Spinal cord (tissue), 10 donors: Measurements from ENCODE around the gene EXOSC9. TPM values are rescaled to one million over a fixed set of nuclear protein-coding genes. Genes with fewer than 3 reads are reported as not detected.

Experiments used
- DNase-seq, 6 donors: peaks; one replicate each; pipeline versions ENCODE4 v3.0.0 to v3.0.0-alpha.2; 2013 to 2015; ENCODE audit warnings: low spot score in 6 of 6, low read depth in 4 of 6
- H3K27ac ChIP-seq: one replicate; pipeline ENCODE4 v1.5.1; 2013; ENCODE audit warnings: low read depth, low read length, control low read depth
- H3K27me3 ChIP-seq: one replicate; pipeline ENCODE4 v1.6.1; 2013; ENCODE audit warnings: low read length; ENCODE audit not compliant: control insufficient read depth, insufficient read depth
- H3K36me3 ChIP-seq: one replicate; pipeline ENCODE4 v1.6.1; 2013; ENCODE audit warnings: low read length; ENCODE audit not compliant: control insufficient read depth, insufficient read depth
- H3K4me1 ChIP-seq: one replicate; pipeline ENCODE4 v1.6.1; 2013; ENCODE audit warnings: low read length; ENCODE audit not compliant: control insufficient read depth, insufficient read depth
- H3K4me3 ChIP-seq: one replicate; pipeline ENCODE4 v1.5.1; 2013; ENCODE audit warnings: low read depth, low read length, control low read depth
- H3K9me3 ChIP-seq: one replicate; pipeline ENCODE4 v1.6.1; 2013; ENCODE audit warnings: low read length; ENCODE audit not compliant: control insufficient read depth, insufficient read depth
- WGBS: methylation state at CpG from one replicate; pipeline ENCODE4 v1.1.5; 2013; ENCODE audit warnings: missing lambda C conversion rate; ENCODE audit not compliant: insufficient coverage; 5-methylcytosine and 5-hydroxymethylcytosine counted together
- polyA plus RNA-seq, 2 donors: library from polyadenylated mRNA; unstranded; fragments of 120-200 nt; gene quantifications; one replicate each; pipeline ENCODE4 v1.2.1, GENCODE V29; 2013; ENCODE audit not compliant: insufficient read length in 2 of 2
- total RNA-seq, 2 donors: library from RNA; depleted of rRNA in 1 of 2; stranded (reverse); fragments of 120-200 nt in 1 of 2; fragments of >200 nt in 1 of 2; gene quantifications; one replicate each; pipeline versions ENCODE4 v1.2.3 to v1.2.4, GENCODE V29; 2013 to 2014
- donor health status: healthy.

Gene EXOSC9
- total and polyA plus RNA-seq, 4 donors, result 27.4 to 34.1 (median 31.7) TPM

- no CpG with 5 or more reads among the region's 1 CpG for WGBS
- no peaks in the 10 kb centered on the region for H3K27me3 ChIP-seq
- no peak overlapping the region for H3K4me3 ChIP-seq
- no peak overlapping the region for H3K27ac ChIP-seq
- DNase-seq, result no peak
- H3K4me1 ChIP-seq, result peaks cover 10% of the 10 kb centered on the region
- H3K36me3 ChIP-seq, result peaks cover 3% of the 10 kb centered on the region
- no peaks in the 10 kb centered on the region for H3K9me3 ChIP-seq
Observed at GRCh38 chr4:121819216-121819965, 18.3 kb downstream of the EXOSC9 start.

GRCh38 chr4:121822047-121822446 lies 20.9 kb downstream of the EXOSC9 start:
- Histone ChIP-seq H3K36me3 (peaks cover 3% of the 10 kb centered on the region), H3K4me3 (peak overlapping the region; percentile 60), H3K9me3 (no peaks in the 10 kb centered on the region), H3K4me1 (peaks cover 10% of the 10 kb centered on the region), H3K27ac (no peak overlapping the region), H3K27me3 (no peaks in the 10 kb centered on the region)
- no peak for DNase-seq
- no CpG with 5 or more reads among the region's 1 CpG for WGBS

GRCh38 chr4:121822796-121823504 lies 21.8 kb downstream of the EXOSC9 start:
- Histone ChIP-seq H3K27ac (peak overlapping the region; percentile 29), H3K36me3 (peaks cover 3% of the 10 kb centered on the region), H3K4me1 (peaks cover 10% of the 10 kb centered on the region), H3K4me3 (peak overlapping the region; percentile 60), H3K9me3 (no peaks in the 10 kb centered on the region), H3K27me3 (no peaks in the 10 kb centered on the region)
- peak in 2 of 6 donors; percentile 10 to 30 for DNase-seq
- under 1% methylated on average over 25 of the region's 30 CpGs for whole genome bisulfite sequencing

GRCh38 chr4:121823505-121824170 lies 22.5 kb downstream of the EXOSC9 start, which contains the start of gene CCNA2:
CCNA2 (minus strand) TSS chr4:121823883; CDS start chr4:121823628, 255 bp downstream.
- peak within 1 kb of the TSS; percentile 48 for H3K27ac ChIP-seq

GRCh38 chr4:121824171-121824527 lies 23.0 kb downstream of the EXOSC9 start:
- H3K36me3 ChIP-seq, result peaks cover 4% of the 10 kb centered on the region
- no peaks in the 10 kb centered on the region for H3K27me3 ChIP-seq
- H3K9me3 ChIP-seq, result no peaks in the 10 kb centered on the region
- DNase-seq, result no peak
- H3K4me1 ChIP-seq, result peaks cover 10% of the 10 kb centered on the region
- peak overlapping the region; percentile 60 for H3K4me3 ChIP-seq
- H3K27ac ChIP-seq, result peak overlapping the region; percentile 48
- 0% methylated on average over 2 of the region's 8 CpGs for WGBS

More at GRCh38 chr4:121823505-121824170, 22.5 kb downstream of the EXOSC9 start, which contains the start of gene CCNA2:
- WGBS, result under 1% methylated on average over 63 of the region's 63 CpGs
- no peaks in the 10 kb centered on the region for H3K27me3 ChIP-seq
- peak within 1 kb of the TSS; percentile 60 for H3K4me3 ChIP-seq
- peak; percentile 90 to 98 (median 94) for DNase-seq
- H3K36me3 ChIP-seq, result peaks cover 3% of the 10 kb centered on the region
- H3K4me1 ChIP-seq, result peaks cover 10% of the 10 kb centered on the region
- H3K9me3 ChIP-seq, result no peaks in the 10 kb centered on the region

- no peaks in the 10 kb centered on the region for H3K9me3 ChIP-seq
- H3K27ac ChIP-seq, result peak overlapping the region; percentile 6
- 17% methylated on average over 2 of the region's 2 CpGs for WGBS
- H3K4me1 ChIP-seq, result peaks cover 10% of the 10 kb centered on the region
- peaks cover 9% of the 10 kb centered on the region for H3K36me3 ChIP-seq
- DNase-seq, result peak in 2 of 6 donors; percentile 6 to 20
- H3K27me3 ChIP-seq, result no peaks in the 10 kb centered on the region
- no peak overlapping the region for H3K4me3 ChIP-seq
Observed at GRCh38 chr4:121824950-121825349, 23.8 kb downstream of the EXOSC9 start.

GRCh38 chr4:121827853-121828252 lies 26.7 kb downstream of the EXOSC9 start:
- Histone ChIP-seq H3K36me3 (peaks cover 19% of the 10 kb centered on the region), H3K4me1 (peaks cover 9% of the 10 kb centered on the region), H3K27me3 (no peaks in the 10 kb centered on the region), H3K27ac (no peak overlapping the region), H3K9me3 (no peaks in the 10 kb centered on the region), H3K4me3 (no peak overlapping the region)
- no peak for DNase-seq
- WGBS, result no CpG with 5 or more reads among the region's 1 CpG

GRCh38 chr4:121829511-121829910 lies 28.4 kb downstream of the EXOSC9 start:
- 100% methylated on average over 4 of the region's 5 CpGs for WGBS
- H3K36me3 ChIP-seq, result peaks cover 19% of the 10 kb centered on the region

GRCh38 chr4:121838136-121838535 lies 37.0 kb downstream of the EXOSC9 start:
- DNase-seq, result no peak
- peaks cover 19% of the 10 kb centered on the region for H3K36me3 ChIP-seq
- H3K4me3 ChIP-seq, result no peak overlapping the region
- no peak overlapping the region for H3K27ac ChIP-seq
- no peaks in the 10 kb centered on the region for H3K4me1 ChIP-seq
- H3K27me3 ChIP-seq, result no peaks in the 10 kb centered on the region
- H3K9me3 ChIP-seq, result no peaks in the 10 kb centered on the region

More at GRCh38 chr4:121829511-121829910, 28.4 kb downstream of the EXOSC9 start:
- no peak overlapping the region for H3K27ac ChIP-seq
- H3K4me1 ChIP-seq, result no peaks in the 10 kb centered on the region
- DNase-seq, result no peak
- H3K4me3 ChIP-seq, result no peak overlapping the region
- no peaks in the 10 kb centered on the region for H3K27me3 ChIP-seq
- no peaks in the 10 kb centered on the region for H3K9me3 ChIP-seq
